Subcutaneous abdominal adipose tissue (tissue), 5 donors: ENCODE results near the gene RBM28.

ENCODE experiments used
- H3K27ac ChIP-seq: one replicate; pipeline ENCODE4 v1.7.0; 2013; ENCODE audit warnings: low read depth, mild to moderate bottlenecking, inconsistent platforms, low read length, moderate library complexity
- H3K27me3 ChIP-seq, 5 donors: one replicate each; pipeline ENCODE4 v1.7.0; 2013; ENCODE audit warnings: low read length in 5 of 5, inconsistent platforms in 1 of 5; ENCODE audit not compliant: control insufficient read depth in 5 of 5, insufficient read depth in 4 of 5
- H3K36me3 ChIP-seq, 5 donors: one replicate each; pipeline ENCODE4 v1.7.0; 2013; ENCODE audit warnings: low read length in 5 of 5; ENCODE audit not compliant: control insufficient read depth in 5 of 5, insufficient read depth in 5 of 5
- H3K4me1 ChIP-seq, 5 donors: one replicate each; pipeline ENCODE4 v1.7.0; 2013; ENCODE audit warnings: low read length in 5 of 5, mild to moderate bottlenecking in 3 of 5, moderate library complexity in 1 of 5; ENCODE audit not compliant: control insufficient read depth in 5 of 5, insufficient read depth in 5 of 5
- H3K4me3 ChIP-seq, 5 donors: one replicate each; pipeline ENCODE4 v1.7.0; 2013; ENCODE audit warnings: low read length in 5 of 5, low read depth in 1 of 5
- H3K9ac ChIP-seq, 5 donors: one replicate each; pipeline ENCODE4 v1.7.0; 2013; ENCODE audit warnings: low read length in 5 of 5, mild to moderate bottlenecking in 4 of 5, moderate library complexity in 3 of 5
- H3K9me3 ChIP-seq, 5 donors: one replicate each; pipeline ENCODE4 v1.7.0; 2013; ENCODE audit warnings: low read length in 5 of 5; ENCODE audit not compliant: control insufficient read depth in 5 of 5
- donor health status: healthy.
- donor health status: healthy.
- donor health status: healthy.
- donor health status: healthy.
- donor health status: healthy.

Gene RBM28

GRCh38 chr7:128259131-128260061 is 84.3 kb downstream of the RBM28 start:
- H3K27ac ChIP-seq = peak overlapping the region; percentile 33

DNA sequence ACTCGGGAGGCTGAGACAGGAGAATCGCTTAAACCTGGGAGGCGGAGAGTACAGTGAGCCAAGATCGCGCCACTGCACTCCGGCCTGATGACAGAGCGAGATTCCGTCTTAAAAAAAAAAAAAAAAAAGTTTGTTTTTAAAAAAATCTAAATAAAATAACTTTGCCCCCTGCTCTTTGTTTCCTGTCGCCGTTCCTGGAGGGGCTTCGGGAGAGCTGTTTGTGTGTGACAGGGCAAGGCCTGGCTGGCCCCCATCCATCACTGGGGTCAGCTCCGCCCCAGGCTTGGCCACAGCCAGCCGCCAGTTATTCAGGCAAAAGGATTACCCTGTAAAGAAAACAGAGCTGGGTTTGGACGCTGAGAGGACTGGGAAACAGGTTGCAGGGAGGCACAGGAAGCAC is 86.2 kb downstream of the RBM28 start:
- H3K4me1 ChIP-seq = peaks cover 0 to 55% (median 12%) of the 10 kb centered on the region in 5 donors
- no peak overlapping the region for H3K27ac ChIP-seq
- H3K4me3 ChIP-seq = no peak overlapping the region

More at GRCh38 chr7:128259131-128260061, 84.3 kb downstream of the RBM28 start:
- Histone ChIP-seq H3K27me3 (no peaks in the 10 kb centered on the region), H3K4me3 (no peak overlapping the region), H3K4me1 (peaks cover 0 to 53% (median 18%) of the 10 kb centered on the region in 5 donors), H3K9me3 (no peaks in the 10 kb centered on the region), H3K9ac (no peak overlapping the region), H3K36me3 (peaks cover 0 to 12% (median 6%) of the 10 kb centered on the region in 5 donors)

GRCh38 chr7:128255271-128255670 is 88.4 kb downstream of the RBM28 start:
- Histone ChIP-seq H3K9me3 (no peaks in the 10 kb centered on the region), H3K4me3 (no peak overlapping the region), H3K27ac (no peak overlapping the region), H3K36me3 (peaks cover 6 to 39% (median 28%) of the 10 kb centered on the region in 5 donors), H3K9ac (no peak overlapping the region), H3K4me1 (peaks cover 0 to 61% (median 12%) of the 10 kb centered on the region in 5 donors), H3K27me3 (no peaks in the 10 kb centered on the region)

More for the DNA sequence above, 86.2 kb downstream of the RBM28 start:
- peaks cover 3 to 29% (median 16%) of the 10 kb centered on the region in 5 donors for H3K36me3 ChIP-seq
- H3K27me3 ChIP-seq = no peaks in the 10 kb centered on the region
- H3K9ac ChIP-seq = no peak overlapping the region
- H3K9me3 ChIP-seq = no peaks in the 10 kb centered on the region

GRCh38 chr7:128254470-128254869 is 89.2 kb downstream of the RBM28 start:
- Histone ChIP-seq H3K27ac (peak overlapping the region; percentile 14), H3K4me3 (no peak overlapping the region)

GRCh38 chr7:128253701-128254100 is 90.0 kb downstream of the RBM28 start:
- Histone ChIP-seq H3K9ac (no peak overlapping the region), H3K9me3 (no peaks in the 10 kb centered on the region)

More at GRCh38 chr7:128254470-128254869, 89.2 kb downstream of the RBM28 start:
- H3K36me3 ChIP-seq = peaks cover 6 to 39% (median 28%) of the 10 kb centered on the region in 5 donors
- H3K4me1 ChIP-seq = peaks cover 0 to 66% (median 12%) of the 10 kb centered on the region in 5 donors
- H3K9ac ChIP-seq = no peak overlapping the region
- no peaks in the 10 kb centered on the region for H3K27me3 ChIP-seq
- no peaks in the 10 kb centered on the region for H3K9me3 ChIP-seq

GRCh38 chr7:128251337-128251736 is 92.4 kb downstream of the RBM28 start:
- Histone ChIP-seq H3K4me3 (no peak overlapping the region), H3K9me3 (no peaks in the 10 kb centered on the region), H3K4me1 (peaks cover 0 to 66% (median 17%) of the 10 kb centered on the region in 5 donors), H3K27me3 (no peaks in the 10 kb centered on the region), H3K36me3 (peaks cover 6 to 46% (median 28%) of the 10 kb centered on the region in 5 donors), H3K27ac (no peak overlapping the region), H3K9ac (no peak overlapping the region)

More at GRCh38 chr7:128253701-128254100, 90.0 kb downstream of the RBM28 start:
- H3K4me3 ChIP-seq = no peak overlapping the region
- H3K36me3 ChIP-seq = peaks cover 6 to 45% (median 28%) of the 10 kb centered on the region in 5 donors
- H3K27me3 ChIP-seq = no peaks in the 10 kb centered on the region
- peak overlapping the region; percentile 39 for H3K27ac ChIP-seq
- peaks cover 0 to 69% (median 12%) of the 10 kb centered on the region in 5 donors for H3K4me1 ChIP-seq
